ENCODE results near the gene LETM1.

DNA sequence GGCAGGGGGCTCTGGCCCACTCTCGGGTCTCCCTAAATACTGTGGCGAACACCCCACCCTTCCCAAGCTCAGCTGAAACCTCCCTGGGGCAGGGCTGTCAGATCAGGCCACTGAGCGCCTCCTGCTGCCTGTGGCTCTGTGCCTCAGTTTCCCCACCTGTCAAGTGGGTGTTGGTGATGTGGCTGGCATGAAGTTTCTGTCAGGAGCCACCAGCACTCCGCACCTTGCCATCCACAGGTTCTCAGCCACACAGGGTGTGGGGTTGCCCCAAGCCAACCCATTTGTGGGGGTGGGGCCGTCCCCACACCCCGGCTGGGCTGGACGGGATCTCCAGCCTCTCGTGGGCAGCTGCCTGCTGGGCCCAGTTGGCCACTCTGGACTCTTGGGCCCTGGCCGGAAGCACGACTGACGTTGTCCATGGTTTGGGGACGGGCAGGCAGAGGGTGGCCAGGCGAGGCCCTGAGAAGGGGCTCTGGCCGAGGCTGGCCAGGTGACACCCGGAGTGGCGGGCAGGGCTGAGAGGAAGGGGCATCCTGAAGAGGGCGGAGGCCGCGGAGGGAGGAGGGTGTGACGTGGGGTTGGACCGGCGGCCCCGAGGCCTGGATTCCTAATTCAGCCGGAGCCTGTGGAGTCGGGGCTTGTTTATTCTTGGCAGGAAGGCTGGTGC is 68.4 kb downstream of the LETM1 start:
- TF ChIP-seq, protein P1, sequence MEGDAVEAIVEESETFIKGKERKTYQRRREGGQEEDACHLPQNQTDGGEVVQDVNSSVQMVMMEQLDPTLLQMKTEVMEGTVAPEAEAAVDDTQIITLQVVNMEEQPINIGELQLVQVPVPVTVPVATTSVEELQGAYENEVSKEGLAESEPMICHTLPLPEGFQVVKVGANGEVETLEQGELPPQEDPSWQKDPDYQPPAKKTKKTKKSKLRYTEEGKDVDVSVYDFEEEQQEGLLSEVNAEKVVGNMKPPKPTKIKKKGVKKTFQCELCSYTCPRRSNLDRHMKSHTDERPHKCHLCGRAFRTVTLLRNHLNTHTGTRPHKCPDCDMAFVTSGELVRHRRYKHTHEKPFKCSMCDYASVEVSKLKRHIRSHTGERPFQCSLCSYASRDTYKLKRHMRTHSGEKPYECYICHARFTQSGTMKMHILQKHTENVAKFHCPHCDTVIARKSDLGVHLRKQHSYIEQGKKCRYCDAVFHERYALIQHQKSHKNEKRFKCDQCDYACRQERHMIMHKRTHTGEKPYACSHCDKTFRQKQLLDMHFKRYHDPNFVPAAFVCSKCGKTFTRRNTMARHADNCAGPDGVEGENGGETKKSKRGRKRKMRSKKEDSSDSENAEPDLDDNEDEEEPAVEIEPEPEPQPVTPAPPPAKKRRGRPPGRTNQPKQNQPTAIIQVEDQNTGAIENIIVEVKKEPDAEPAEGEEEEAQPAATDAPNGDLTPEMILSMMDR (optimal IDR thresholded peaks at IDR 0.05 in 1 of 3, IDR thresholded peaks at IDR 0.05 in 1 of 3, conservative IDR thresholded peaks at IDR 0.05 in 1 of 3; ENCODE audit: extremely low read depth in 1 of 3, insufficient read depth in 2 of 3, low read length in 3 of 3) = no peak
- TF ChIP-seq EZH2 (IDR thresholded peaks at IDR 0.05; ENCODE audit: low read length) = no peak

All from keratinocyte (primary cell).